HG03025 (cell line): ENCODE measurements around the gene RPL36A.

Source experiments
- ATAC-seq: cut with Tn5 transposase; IDR thresholded peaks from one replicate; pipeline ENCODE4 v1.9.1; 2021; ENCODE audit warnings: mild to moderate bottlenecking, moderate library complexity; ENCODE audit not compliant: unreplicated experiment, low FRiP score

The RPL36A gene

DNA sequence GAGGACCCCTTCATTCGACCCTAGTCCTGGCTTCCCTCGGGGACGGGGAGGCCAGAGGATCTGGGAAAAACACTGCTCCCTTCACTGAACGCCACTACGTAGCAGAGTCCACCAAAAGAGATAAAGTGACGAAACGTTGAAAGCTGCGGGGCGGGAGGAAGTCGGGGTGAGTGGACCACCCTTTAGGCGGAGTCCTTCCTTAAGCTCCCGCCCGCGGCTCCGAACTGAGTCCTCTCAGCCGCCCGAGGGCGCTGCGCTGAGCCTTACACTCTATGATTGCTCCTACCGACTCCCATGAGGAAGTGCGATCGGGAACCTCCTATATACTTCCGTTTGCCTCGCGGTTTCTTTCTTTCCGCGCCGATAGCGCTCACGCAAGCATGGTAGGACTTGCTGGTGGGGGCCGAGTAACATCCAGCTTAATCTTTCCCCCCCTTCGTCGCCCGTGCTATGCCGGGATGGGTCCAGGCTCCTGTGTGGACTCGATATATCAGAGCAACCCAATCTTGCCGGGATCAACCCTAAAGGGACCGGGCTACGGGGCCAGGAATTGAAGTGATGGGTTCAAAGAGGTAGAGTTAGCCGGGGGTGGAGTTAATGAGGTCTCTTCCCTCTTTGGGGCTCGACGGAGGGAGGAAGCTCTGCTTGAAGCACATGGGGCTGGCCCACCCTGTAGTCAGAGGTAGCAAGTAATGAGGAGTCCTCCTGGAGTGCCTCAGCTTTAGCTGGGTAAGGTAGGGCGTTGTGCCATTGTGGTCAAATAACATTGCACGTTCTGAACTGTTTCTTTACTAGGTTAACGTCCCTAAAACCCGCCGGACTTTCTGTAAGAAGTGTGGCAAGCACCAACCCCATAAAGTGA lies at the start of gene RPL36A:
RPL36A (plus strand) TSS at position 348 of the 862 bp plus-strand sequence; CDS start at position 381, 33 bp downstream.
- ATAC-seq, result peak; percentile 68

- ATAC-seq, result no peak
These were observed 42.9 kb upstream of the RPL36A start for GRCh38 chrX:101347859-101348451.

DNA sequence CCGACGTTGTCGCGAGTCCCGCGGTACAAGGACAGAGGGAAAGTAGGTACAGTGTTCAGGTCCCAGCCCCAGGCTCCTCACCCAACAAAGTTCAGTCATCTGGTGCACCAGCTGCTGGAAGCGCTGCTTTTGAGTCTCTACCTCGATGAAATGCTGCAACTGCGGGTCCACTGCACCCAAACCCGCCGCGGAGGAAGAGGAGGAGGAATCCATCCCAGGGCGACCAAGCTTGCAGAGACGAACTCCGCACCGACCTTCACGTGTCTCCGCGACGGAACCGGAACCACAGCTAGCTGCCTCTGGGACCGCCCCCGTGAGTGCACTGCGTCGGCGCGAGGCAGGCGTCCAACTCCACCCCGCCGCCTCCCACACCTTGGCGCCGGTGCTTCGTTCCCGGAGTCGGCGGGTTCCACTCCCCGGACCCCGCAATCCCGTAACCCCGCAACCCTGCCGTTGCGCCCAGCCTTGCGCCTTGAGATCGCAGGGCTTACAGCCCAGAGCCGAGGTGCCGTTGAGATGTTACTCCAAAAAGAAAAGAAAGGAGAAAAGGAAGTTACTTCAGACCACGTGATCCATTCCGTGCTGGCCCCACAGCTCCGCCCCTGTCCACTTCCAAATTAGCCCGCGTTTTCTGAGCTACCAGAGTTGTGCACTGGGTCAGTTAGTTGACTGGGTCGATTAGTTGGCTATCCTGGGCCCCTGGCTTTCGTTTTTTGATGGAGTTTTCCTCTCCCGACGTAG lies 42.2 kb upstream of the RPL36A start, which contains the start of gene TIMM8A:
TIMM8A (minus strand) TSS at position 291 of the 741 bp plus-strand sequence; CDS start at position 213, 78 bp downstream.
- ATAC-seq, result peak; percentile 97

DNA sequence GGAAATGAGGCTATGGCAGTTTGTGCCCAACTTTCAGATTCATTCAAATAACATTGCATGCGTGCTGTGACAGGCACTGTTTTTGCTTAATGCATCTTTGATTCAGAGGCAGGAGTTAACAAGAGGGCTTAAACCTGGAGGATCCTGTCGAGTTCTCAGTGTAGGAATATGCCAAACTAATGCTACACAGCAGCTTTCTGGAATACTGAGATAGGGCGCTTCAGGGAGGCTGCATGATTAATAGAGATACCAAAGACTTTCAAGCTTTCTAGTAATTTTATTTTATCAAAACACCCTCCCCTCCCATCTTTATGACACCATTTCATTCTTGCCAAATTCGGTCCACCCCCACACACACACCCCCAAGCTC lies 41.6 kb upstream of the RPL36A start:
- ATAC-seq, result no peak

DNA sequence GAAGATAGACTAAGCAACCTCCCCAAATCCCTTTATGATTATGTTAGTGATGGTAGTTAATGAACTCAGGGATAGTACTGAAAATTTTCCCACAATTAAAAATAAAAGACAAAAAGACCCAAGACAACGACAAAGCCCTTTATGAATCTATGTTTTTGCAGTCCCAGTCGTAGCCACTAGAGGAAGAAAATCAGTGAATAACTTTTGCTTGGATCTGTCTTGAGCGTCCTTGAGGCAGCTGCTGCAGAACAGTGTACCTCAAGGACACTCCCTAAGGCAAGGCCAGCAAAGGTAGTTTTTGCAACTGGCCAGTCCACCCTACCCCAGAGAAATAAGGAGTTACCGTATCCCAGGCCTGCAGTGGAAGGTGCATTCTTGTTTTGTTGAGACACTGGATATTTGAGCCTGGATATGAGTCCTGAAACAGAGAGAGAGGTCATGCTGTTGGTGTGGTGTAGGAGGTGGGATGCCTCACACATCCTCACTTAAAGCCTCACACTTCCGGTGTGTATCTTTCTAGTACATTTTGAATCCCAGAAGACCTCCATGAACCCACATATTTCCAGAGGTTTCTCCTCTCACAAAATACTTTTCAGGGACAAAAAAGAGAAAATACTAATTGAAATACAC lies 33.5 kb upstream of the RPL36A start:
- ATAC-seq, result no peak

DNA sequence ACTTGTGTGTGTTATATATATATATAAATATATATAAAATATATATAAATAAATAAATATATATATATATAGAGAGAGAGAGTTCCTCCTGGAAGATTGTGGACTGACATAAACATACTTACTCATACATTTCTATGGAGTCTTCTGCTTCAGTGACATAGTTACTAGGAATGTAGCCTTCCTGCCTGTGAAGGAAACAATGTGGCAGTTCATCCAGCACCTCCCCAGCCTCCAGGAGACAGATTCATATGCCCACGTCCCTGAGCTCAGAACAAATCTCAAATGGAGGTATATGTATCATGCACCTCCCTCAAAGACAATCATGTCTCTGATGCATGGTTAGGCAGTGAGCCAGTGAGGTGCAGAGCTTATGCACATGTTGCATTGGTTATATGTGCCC lies 30.8 kb upstream of the RPL36A start:
- no peak for ATAC-seq

- no peak for ATAC-seq
These were observed 30.4 kb upstream of the RPL36A start for GRCh38 chrX:101360390-101360789.

- ATAC-seq, result no peak
These were observed 28.7 kb upstream of the RPL36A start for GRCh38 chrX:101362116-101362515.

DNA sequence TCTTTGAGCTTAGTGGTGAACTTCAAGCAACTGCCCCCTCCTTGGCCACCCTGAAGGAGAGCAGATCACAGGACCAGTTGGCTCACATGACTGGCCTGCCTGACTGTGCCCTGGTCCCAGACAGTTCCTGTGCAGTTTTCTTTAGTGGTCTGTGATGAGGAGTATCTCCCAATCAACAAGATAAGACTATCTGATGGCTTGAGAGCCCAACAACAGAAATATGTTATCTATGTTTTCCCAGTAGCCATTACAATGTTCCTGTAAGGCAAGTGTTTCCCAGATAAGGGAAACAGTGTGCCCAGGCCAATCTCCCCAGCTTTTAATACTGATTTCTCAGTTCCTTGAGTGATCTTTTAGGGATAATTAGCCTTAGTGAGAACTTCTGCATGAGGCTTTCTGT lies 28.1 kb upstream of the RPL36A start:
- no peak for ATAC-seq

GRCh38 chrX:101365301-101365795 lies 25.5 kb upstream of the RPL36A start:
- no peak for ATAC-seq

DNA sequence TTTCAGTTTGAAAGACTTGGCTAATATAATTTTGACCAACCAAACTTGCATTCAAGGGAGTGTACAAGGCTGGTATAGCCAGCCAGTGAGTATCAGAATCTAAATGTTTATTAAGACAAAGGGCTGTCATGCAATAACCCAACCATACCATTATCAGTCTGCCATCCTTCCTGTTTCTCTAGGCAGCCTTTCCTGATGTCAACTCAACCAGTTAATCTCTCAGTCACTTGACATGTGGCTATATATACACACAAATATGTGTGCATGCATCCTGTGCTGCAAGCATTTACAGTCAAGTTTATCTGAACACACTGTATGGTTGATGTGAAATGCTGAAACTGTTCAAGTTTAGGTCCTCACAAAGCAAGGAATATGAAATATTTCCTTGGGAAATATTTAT lies 22.0 kb upstream of the RPL36A start:
- ATAC-seq, result no peak

- ATAC-seq, result no peak
These were observed 21.1 kb upstream of the RPL36A start for GRCh38 chrX:101369687-101370086.

DNA sequence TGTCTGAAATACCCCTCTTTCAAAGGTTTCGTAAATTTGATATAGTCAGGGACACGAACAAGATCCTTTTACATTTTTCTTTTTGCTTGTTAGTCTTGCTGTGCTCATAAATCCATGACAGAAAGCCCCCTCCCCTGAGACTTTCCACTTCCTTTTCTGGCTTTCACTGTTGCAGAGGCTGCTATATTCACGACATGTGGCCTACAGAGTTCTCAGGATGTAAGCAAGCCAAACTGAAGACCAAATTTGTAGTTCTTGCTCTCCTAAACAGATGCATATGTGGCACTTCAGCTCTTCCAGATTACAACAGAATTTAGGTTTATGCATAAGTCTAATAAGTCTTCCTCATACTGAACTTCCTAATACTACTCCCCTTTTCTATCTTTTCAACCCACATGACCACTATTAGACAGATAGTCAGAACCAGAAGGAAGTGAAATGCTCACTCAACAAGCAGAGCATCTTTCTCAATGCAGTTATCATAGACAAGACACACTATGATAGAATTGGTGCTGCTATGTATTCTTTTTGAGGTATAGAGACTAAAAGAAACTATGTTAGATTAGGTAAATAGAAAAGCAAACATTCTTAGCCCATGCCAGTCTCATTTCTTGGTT lies 19.8 kb upstream of the RPL36A start:
- ATAC-seq, result peak; percentile 66

GRCh38 chrX:101377547-101377946 lies 13.3 kb upstream of the RPL36A start:
- peak; percentile 57 for ATAC-seq

DNA sequence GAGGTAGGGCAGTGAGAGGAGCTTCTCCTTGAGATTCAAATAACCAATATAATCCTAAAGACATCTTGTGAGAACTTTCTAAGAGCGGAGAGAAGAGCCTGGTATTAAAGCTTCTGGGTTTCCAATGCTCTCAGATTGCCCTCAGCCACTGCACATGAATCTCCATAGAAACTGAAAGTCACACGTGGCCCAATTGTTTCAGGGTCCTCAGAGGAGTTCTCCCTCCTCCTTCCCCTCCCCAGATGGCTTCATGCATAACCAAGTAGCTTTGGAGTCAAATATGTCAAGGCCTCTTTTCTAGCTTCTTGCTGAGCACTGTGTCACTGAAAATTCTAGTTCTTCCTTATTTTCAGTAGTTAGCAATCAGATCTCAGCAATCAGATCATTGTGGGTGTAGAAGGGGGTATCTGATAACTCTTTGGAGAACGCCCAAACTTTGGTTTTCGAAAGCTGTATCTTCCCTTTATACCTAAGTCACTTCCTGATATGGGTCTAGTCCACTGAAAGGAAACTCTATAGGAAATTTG lies 7.1 kb upstream of the RPL36A start:
- peak; percentile 66 for ATAC-seq

- no peak for ATAC-seq
These were observed 5.7 kb upstream of the RPL36A start for GRCh38 chrX:101385026-101385684.

GRCh38 chrX:101385795-101386541 lies 4.8 kb upstream of the RPL36A start, which contains the start of gene BTK:
BTK (minus strand) TSS chrX:101386191; CDS start chrX:101375284, 10,907 bp downstream.
- peak; percentile 71 for ATAC-seq

DNA sequence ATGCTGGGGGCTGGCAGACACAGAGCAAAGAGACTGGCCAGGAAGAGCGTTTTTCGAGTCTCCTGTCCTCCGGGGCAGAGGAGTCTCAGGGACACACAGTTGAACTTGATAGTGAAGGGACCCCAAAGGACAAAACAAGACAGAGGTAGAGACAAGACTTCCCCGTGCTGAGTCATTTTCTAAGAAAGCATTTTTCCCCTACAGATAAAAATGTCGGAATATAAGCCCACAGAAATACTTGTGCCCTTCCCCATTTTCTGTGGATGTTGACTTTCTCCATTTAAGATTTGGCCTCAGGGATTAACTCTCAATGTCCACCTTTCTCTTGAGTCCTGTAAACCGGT lies 4.3 kb upstream of the RPL36A start:
- no peak for ATAC-seq

- ATAC-seq, result no peak
These were observed 2.2 kb upstream of the RPL36A start for GRCh38 chrX:101388604-101389003.
